Ascending aorta (tissue), 2 donors: ENCODE results near the gene RAB6A. TPM values are rescaled to one million over a fixed set of nuclear protein-coding genes. Genes with fewer than 3 reads are reported as not detected.
"Not testable (repeated sequence)": the region's sequence is repeated elsewhere in the genome, so short reads cannot be mapped to it uniquely, and the experiment has no call there.

Experiments used
- DNase-seq, 2 donors: peaks; one replicate each; pipeline ENCODE4 v3.0.0-alpha.2; 2019; ENCODE audit warnings: low spot score in 2 of 2
- H3K27ac ChIP-seq, 2 donors: fragments of 200-600 bp; sonication (generic); one replicate each; pipeline ENCODE4 v1.5.1; 2016 to 2017; ENCODE audit warnings: mild to moderate bottlenecking in 1 of 2
- H3K27me3 ChIP-seq: fragments of 200-600 bp; sonication (generic); one replicate; pipeline ENCODE4 v1.5.1; 2017
- H3K36me3 ChIP-seq, 2 donors: fragments of 200-600 bp; sonication (generic); one replicate each; pipeline ENCODE4 v1.5.1; 2016
- H3K4me1 ChIP-seq, 2 donors: fragments of 200-600 bp; sonication (generic); one replicate each; pipeline ENCODE4 v1.5.1; 2016 to 2017; ENCODE audit warnings: mild to moderate bottlenecking in 1 of 2
- H3K4me3 ChIP-seq, 2 donors: fragments of 200-600 bp; sonication (generic); one replicate each; pipeline ENCODE4 v1.5.1; 2016 to 2017; ENCODE audit warnings: mild to moderate bottlenecking in 1 of 2
- H3K9me3 ChIP-seq, 2 donors: fragments of 200-600 bp; sonication (generic); one replicate each; pipeline ENCODE4 v1.5.1; 2016
- intact Hi-C: fragments of 100-400 bp; cut with DNase I; formaldehyde crosslinking; loops from one replicate; pipeline ENCODE4 v1.15.1; 2023
- total RNA-seq: library from RNA; depleted of rRNA; stranded (reverse); fragments of >200 nt; gene quantifications from one replicate; pipeline ENCODE4 v1.1.0, GENCODE V29; 2016
- TF ChIP-seq, protein P1 (sequence below), 3 experiments: fragments of 200-600 bp in 2 of 3; fragments of 450-650 bp in 1 of 3; sonication (generic) in 2 of 3; IDR thresholded peaks; one replicate each; pipeline ENCODE4 v1.5.1; 2016 to 2019; ENCODE audit warnings: antibody characterized with exemption in 3 of 3, mild to moderate bottlenecking in 1 of 3, moderate library complexity in 1 of 3

The RAB6A gene
- total RNA-seq, 1 donor from 2014 or later, result 86.3 TPM

DNA sequence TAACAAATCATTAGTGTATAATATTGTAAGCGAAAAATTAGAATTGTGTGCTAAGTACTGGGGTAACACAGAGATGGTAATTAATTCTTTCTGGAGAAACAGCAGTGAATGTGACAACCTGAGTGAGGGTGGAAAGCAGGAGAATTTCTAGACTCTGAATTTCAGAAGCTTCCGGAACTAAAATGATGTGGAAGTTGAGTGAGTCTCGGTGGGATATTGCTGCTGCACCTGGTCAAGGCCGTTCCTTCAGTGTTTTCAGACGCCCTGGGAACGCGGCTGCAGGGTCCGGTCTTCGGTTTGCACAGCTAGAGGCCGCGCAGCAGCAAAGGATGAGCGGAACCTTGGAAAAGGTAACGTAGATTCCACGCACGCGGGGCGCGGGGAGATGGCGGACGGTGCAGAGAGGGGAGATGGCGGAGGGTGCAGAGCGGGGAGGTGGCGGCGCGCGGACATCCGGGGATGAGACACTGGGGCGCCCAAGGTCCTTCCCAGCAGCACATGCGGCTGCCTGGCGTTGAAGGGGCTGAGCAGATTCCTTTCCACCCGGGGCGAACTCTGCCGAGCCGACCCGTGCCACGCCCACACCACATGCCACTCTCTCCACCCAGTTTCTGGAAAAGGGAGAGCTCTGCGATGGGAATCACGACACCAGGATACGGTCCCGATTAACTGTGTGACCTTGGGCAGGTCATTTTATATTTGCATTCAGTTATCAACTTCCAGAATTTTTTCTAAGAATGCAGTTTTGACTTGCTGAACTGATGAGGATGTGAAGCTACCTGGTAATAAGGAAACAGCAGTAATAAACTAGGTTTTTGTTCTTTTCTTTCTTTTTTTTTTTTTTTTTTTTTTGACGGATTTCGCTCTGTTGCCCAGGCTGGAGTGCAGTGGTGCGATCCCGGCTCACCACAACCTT lies 27.0 kb upstream of the RAB6A start, which contains the start of gene MRPL48:
TSS of gene MRPL48 (plus strand) at position 232 of the 916 bp plus-strand sequence. CDS start at position 330, 98 bp downstream.
- TF ChIP-seq, protein P1, sequence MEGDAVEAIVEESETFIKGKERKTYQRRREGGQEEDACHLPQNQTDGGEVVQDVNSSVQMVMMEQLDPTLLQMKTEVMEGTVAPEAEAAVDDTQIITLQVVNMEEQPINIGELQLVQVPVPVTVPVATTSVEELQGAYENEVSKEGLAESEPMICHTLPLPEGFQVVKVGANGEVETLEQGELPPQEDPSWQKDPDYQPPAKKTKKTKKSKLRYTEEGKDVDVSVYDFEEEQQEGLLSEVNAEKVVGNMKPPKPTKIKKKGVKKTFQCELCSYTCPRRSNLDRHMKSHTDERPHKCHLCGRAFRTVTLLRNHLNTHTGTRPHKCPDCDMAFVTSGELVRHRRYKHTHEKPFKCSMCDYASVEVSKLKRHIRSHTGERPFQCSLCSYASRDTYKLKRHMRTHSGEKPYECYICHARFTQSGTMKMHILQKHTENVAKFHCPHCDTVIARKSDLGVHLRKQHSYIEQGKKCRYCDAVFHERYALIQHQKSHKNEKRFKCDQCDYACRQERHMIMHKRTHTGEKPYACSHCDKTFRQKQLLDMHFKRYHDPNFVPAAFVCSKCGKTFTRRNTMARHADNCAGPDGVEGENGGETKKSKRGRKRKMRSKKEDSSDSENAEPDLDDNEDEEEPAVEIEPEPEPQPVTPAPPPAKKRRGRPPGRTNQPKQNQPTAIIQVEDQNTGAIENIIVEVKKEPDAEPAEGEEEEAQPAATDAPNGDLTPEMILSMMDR (IDR thresholded peaks at IDR 0.05), result no peak
- no peaks in the 10 kb centered on the region for H3K27me3 ChIP-seq
- peak within 1 kb of the TSS; percentile 67 to 83 for H3K4me3 ChIP-seq
- H3K4me1 ChIP-seq, result peaks cover 0 to 12% of the 10 kb centered on the region in 2 donors
- H3K36me3 ChIP-seq, result no peaks in the 10 kb centered on the region
- intact Hi-C loops, result loop anchor here (5.0 to 10.0 kb wide), 4 partner anchors 36 to 387 kb away; partner anchors contain the start of genes C2CD3, COA4, FAM168A and PAAF1
- no peaks in the 10 kb centered on the region for H3K9me3 ChIP-seq
- H3K27ac ChIP-seq, result peak within 1 kb of the TSS; percentile 71 to 83
- DNase-seq, result peak; percentile 36 to 93

DNA sequence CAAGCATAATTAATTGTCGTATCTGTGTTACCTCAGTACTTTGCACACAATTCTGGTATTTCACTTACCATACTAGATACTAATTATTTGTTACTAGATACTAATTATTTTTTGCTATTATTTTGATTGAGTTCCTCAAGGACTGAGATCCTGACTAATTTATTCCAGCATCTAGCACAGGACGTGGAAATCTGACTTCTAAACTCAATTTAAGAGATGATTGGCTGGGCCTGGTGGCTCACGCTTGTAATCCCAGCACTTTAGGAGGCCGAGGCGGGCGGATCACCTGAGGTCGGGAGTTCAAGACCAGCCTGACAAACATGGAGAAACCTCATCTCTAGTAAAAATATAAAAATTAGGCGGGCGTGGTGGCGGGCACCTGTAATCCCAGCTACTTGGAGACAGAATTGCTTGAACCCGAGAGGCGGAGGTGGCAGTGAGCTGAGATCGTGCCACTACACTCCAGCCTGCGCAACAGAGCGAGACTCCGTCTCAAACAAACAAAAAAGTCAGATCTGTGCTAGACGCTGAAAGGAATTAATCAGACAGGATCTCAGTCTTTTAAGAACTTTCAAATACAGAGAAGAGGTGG lies 26.3 kb upstream of the RAB6A start:
- no peak for DNase-seq
- intact Hi-C loops, result loop anchor here (5.0 to 10.0 kb wide), 4 partner anchors 35 to 388 kb away; partner anchors contain the start of genes C2CD3, COA4, FAM168A and PAAF1
- TF ChIP-seq, protein P1 (IDR thresholded peaks at IDR 0.05), result no peak
- Histone ChIP-seq H3K4me3 (peak overlapping the region; percentile 67 to 83), H3K27ac (peak overlapping the region; percentile 71 to 83), H3K9me3 (no peaks in the 10 kb centered on the region), H3K4me1 (peaks cover 0 to 12% of the 10 kb centered on the region in 2 donors), H3K36me3 (no peaks in the 10 kb centered on the region), H3K27me3 (no peaks in the 10 kb centered on the region)

DNA sequence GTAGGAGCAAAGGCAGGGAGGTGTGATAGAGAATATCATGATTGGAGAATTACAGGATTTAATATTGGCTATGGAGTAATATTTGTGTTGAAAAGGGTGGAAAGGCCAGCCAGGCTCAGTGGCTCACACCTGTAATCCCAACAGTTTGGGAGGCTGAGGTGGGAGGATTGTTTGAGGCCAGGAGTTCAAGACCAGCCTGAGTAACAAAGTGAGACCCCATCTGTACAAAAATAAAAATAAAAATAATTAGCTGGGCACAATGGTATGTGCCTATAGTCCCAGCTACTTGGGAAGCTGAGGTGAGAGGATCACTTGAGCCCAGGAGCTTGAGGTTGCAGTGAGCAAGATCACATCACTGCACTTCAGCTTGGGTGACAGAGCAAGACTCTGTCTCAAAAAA lies 24.6 kb upstream of the RAB6A start:
- not testable (repeated sequence) for H3K4me3 ChIP-seq, DNase-seq, H3K27me3 ChIP-seq, H3K36me3 ChIP-seq, H3K9me3 ChIP-seq, H3K27ac ChIP-seq
- intact Hi-C loops, result loop anchor here (5.0 to 10.0 kb wide), 4 partner anchors 33 to 389 kb away; partner anchors contain the start of genes C2CD3, COA4, FAM168A and PAAF1
- H3K4me1 ChIP-seq, result peaks cover 0 to 12% of the 10 kb centered on the region in 2 donors

DNA sequence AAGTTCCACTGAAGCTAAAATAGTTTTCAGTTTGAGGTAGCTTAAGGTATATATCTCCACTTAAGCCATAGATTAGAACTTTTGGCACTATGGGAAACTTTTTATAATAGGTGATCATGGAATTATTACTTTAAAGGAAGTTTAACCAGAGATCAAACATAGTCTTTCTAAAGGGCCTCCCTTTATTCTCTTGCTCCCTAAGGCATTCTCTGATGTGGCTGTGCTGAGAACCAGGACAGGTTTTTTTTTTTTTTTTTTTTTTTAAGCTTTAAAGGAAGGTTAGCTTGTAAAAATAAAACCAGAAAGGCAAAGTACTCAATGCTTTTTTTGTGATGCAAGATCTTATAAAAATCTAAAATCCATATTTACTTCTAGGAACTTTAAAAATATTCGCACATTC lies 23.9 kb upstream of the RAB6A start:
- Histone ChIP-seq H3K4me3 (no peak overlapping the region), H3K27me3 (no peaks in the 10 kb centered on the region), H3K27ac (no peak overlapping the region), H3K4me1 (peaks cover 4 to 12% of the 10 kb centered on the region in 2 donors), H3K36me3 (no peaks in the 10 kb centered on the region), H3K9me3 (no peaks in the 10 kb centered on the region)
- TF ChIP-seq, protein P1 (IDR thresholded peaks at IDR 0.05), result no peak
- DNase-seq, result no peak
- intact Hi-C loops, result loop anchor here (5.0 to 10.0 kb wide), 4 partner anchors 32 to 390 kb away; partner anchors contain the start of genes C2CD3, COA4, FAM168A and PAAF1

DNA sequence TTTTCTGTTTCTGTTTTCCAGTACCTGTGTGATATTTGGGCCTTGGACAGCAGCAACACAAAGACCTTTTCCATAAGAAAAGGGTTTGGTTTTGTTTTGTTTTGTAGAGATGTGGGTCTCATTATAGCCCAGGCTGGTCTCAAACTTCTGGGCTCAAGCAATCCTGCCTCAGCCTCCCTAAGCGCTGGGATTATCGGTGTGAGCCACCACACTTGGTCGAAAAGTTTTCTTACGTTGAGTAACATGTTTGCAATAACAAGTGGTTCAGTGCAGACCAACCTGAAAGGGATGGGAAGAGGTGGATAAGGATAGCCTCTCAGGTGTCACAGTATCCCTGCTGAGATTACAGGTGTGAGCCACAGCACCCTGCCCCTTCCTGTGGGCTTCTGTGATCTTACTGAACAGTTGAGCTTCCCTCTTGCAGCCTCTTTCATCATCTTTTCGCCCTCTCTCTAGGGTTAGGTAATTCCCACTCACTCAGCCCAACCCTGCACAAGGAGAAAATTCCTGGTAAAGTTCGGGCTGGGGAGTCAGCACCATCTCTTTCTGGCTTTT lies 23.3 kb upstream of the RAB6A start:
- Histone ChIP-seq H3K36me3 (no peaks in the 10 kb centered on the region), H3K4me1 (peaks cover 4 to 9% of the 10 kb centered on the region in 2 donors), H3K4me3 (no peak overlapping the region), H3K9me3 (no peaks in the 10 kb centered on the region), H3K27ac (no peak overlapping the region), H3K27me3 (no peaks in the 10 kb centered on the region)
- intact Hi-C loops, result loop anchor here (10.0 kb wide), 1 partner anchor 391 kb away; the partner anchor contains the start of genes C2CD3 and PPME1
- no peak for DNase-seq
- TF ChIP-seq, protein P1 (IDR thresholded peaks at IDR 0.05), result no peak
